Stimulated activated CD8-positive, alpha-beta memory T cell treated with anti-CD3 and anti-CD28 coated beads, Interleukin-12 subunit alpha, Interleukin-12 subunit beta, amount 100 ng/mL, for 24 hours (primary cell): ENCODE data around the gene GGA1.

Experiments used
- DNase-seq: peaks from one replicate; pipeline ENCODE4 v3.0.0-alpha.2; 2020; ENCODE audit errors: extremely low read depth

GGA1 gene

DNA sequence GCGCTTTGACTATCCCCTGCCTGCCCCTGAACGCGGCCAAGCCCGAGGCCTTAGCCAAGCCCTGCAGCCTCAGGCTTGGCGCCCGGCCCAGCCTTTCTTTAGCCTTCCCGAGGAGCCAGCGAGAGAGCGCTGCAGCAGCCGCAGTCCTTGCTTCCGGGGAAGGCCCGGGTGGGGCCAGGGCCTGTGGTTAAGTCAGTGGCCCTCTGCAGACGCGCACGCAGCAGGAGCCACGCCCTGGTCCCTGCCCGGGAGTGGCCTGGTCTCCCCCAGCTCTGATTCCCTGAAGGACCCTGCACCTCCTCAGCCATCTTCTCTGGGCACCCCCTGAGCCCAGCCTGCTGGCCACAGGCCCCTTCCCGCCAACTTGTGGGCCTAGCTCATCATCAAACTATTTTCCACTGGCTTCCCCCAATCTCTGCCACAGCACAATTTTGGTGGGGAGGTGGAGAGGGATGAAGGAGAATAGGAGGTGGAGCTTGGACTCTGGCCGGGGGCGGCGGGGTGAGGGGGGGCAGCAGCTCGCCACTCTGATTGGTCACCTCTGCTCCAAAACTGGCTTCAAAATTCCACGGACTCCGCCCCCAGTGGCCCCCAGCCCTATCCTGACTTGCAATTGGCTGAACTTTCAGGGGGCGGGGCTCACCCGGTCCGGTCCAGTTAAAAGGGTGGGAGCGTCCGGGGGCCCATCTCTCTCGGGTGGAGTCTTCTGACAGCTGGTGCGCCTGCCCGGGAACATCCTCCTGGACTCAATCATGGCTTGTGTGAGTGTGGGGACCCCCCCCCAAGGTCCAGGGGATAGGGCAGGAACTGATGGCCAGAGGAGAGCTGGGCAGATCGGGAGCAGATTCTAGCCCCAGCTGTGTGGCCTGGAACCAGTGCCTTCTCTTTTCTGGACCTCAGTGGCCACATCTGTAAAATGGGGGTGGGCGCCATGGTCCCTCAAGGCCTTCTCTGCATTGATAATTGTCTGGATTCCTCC lies 66.6 kb downstream of the GGA1 start, which contains the start of gene LGALS1:
TSS of gene LGALS1 (plus strand) at position 686 of the 979 bp plus-strand sequence. CDS start at position 753, 67 bp downstream.
- DNase-seq, result no peak

DNA sequence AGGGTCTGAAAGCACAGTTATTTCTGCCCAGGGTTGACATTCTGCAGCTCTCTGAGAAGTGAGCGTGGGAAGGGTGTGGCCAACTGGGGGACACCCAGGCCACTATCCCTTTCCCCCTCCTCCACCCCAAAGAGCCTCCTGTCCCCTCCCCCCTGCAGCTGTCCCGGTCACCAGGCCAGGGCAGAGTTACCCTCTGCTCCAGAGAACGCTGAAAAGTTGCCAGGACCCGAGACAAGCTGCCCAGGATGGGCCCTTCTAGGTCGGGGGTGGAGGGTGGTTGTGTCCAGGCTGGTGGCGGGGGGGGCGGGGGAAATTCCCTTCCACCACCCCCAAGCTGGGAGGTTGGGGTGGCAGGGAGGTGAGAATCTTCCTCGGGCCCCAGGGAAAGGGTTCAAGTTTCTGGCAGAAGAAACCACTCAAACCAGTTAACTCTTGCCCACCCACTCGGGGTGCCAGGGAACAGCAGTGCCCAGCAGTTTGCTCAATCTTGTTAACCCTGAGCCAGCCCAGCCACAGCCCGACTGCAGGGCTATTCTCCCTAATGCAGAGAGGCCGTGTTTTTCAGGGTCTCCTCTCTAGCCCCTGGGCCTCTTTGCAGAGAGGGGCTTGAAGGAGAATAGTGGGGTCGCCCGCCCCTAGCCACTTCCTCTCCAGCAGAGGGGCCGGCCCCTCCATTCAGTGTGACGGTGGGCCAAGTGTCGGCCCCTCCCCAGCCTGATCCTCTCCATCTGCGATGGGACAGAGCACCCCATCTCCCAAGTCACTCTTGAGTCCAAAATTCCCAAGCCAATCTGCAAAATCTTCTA lies 67.5 kb downstream of the GGA1 start:
- no peak for DNase-seq

DNA sequence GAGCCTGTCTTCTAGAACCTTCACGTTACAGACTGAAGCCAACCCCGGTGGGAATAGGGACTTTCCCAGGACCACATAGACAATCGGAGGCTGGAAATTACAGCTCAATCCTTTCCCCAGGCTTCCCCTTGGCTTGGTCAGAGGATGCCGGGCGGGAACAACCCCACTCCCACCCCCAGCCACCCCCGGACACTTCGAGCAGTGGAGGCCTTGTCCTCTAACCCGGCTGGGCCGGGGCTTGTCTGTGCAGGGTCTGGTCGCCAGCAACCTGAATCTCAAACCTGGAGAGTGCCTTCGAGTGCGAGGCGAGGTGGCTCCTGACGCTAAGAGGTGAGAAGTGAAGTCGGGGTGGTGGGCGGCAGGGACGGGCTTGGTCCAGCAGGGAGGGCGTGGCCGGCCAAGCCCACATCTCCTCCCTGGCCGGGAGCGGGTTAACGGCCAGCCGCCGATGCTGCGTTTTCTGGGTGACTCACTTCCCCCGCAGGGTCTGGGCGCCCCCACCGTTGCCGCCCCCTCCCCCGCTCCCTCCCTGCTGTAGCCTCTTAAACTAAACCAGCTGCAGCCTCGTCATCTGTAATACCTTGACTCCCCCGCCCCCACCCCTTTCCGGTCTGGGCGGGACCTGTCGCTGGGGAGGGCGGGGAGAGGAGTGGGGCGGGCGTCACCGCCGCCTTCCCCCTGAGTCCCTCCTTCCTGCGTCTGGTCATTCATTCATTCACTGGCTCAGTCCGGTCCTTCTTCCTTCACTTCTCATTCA lies 68.3 kb downstream of the GGA1 start:
- peak; percentile 77 for DNase-seq

DNA sequence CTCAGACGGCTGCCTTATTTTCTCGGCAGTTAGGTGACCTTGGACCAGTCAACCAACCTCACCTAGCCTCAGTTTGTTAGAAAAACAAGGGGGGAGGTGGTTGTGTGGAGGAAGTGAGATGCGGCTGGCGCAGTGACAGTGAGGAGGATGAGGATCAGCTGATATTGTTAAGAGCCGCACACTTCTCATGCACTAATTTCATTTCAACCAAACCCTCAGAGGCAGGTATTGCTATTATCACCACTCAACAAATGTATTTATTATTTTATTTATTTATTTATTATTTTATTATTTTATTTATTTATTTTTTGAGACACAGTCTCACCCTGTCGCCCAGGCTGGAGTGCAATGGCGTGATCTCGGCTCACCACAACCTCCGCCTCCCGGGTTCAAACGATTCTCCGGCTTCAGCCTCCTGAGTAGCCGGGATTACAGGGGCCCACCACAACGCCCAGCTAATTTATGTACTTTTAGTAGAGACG lies 68.9 kb downstream of the GGA1 start:
- DNase-seq, result no peak

DNA sequence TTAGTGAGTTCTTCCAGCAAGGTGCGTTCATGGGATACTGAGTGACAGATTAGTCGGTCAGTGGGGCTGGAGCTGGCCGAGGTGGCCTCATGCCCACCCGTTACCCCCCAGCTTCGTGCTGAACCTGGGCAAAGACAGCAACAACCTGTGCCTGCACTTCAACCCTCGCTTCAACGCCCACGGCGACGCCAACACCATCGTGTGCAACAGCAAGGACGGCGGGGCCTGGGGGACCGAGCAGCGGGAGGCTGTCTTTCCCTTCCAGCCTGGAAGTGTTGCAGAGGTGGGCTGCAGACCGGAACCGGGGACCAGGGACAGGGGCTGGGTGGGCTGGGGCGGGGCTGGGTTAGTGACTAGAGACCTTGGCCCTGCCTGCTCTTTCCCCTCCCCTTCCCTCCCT lies 69.7 kb downstream of the GGA1 start:
- DNase-seq, result no peak

DNA sequence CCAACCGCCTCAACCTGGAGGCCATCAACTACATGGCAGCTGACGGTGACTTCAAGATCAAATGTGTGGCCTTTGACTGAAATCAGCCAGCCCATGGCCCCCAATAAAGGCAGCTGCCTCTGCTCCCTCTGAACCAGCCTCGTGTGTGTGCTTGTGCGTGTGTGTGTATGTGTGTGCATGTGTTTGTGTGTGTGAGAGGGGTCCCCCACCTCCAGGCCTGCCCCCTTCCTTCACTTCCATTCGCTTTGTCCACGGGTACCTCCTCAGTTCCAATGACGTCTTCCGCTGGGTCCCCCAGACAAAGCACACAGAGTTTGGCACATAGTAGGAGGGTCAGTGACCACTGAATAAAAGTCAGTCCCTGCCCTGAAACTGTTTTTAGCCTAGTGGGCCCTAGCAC lies 71.0 kb downstream of the GGA1 start:
- no peak for DNase-seq

DNA sequence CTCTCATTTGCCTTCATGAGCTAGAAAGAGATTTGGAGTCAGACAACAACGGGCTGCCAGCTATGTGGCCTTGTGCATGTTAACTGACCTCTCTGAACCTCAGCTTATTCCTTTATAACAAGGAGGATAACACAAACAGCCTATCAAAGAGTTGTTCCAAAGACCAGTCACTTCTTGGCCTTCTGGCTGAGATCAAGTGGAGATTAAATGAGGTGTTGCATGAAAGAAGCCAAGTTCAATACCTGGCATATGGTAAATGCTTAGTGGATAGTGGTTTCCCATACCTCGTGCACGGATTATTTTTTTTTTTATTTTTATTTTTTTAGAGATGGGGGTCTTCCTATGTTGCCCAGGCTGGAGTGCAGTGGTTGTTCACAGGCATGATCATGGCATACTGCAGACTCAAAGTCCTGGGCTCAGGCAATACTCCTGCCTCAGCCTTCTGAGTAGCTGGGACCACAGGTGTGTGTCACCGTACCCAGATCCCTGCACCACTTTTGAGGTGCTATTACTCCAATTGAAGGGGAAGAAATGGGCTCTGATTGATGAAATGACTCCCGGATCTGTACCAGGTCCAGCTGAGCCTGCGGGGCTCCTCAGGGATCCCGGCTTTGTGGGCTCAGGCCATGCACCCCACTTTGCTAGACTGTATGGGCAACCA lies 71.7 kb downstream of the GGA1 start:
- no peak for DNase-seq

DNA sequence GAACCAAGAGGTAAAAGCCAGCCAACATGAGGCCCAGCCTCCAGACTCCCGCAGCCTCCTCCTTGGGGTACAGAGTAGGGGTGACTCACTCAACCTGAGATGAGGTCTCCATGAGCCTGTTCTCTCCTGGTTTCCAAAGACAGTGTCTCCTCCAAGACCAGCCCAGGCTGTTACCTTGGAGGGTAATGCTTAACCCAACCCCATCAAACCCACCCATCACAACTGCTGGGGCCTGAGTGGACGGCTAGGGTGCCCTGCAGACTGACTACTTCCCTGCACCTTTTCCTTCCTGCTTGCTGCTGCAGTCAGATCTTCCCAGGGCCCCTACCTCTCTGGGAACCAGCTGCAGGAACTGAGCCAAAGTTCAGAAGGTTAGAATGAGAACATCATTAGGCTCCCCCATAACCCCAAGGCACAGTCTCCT lies 72.4 kb downstream of the GGA1 start:
- no peak for DNase-seq

DNA sequence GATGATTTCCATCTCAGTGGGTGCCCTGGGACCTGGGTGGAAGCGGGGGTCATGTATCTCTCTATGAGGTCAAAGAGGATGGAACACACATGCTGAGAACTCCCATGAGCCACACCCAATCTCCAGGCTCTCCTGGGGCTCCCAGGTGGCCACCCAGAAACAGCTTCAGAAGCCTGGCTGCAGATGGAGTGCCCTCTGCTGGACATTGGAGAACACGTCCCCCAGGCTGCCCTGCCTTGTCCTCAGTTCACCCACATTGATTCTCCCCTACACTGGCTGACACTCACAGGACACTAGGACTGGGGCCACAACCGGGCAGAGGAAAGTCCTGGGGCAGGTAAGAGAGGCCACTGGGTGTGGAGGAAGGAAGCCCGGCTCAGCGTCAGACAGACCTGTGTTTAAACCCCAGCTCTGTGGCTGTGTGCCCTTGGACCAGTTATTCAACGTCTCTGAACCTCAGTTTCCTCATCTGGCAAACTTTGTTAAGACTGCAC lies 73.0 kb downstream of the GGA1 start:
- DNase-seq, result no peak
